GM12878 (cell line): Measurements from ENCODE around the gene HYPK.

Source experiments
- ATF7 ChIP-seq: fragments of 450-650 bp; IDR thresholded peaks from 2 replicates; pipeline ENCODE4 v1.6.1; 2016; ENCODE audit warnings: low read depth, mild to moderate bottlenecking
- BRCA1 ChIP-seq: IDR thresholded peaks from 2 replicates; pipeline ENCODE4 v1.6.1; 2011; ENCODE audit warnings: low read depth, low read length, improper control_type of control experiment
- CTCF ChIP-seq, 3 experiments: IDR thresholded peaks in 2 of 3; conservative IDR thresholded peaks in 1 of 3; 2 replicates each; pipeline ENCODE4 v1.5.1; 2011; ENCODE audit warnings: low read depth in 3 of 3, low read length in 3 of 3, mild to moderate bottlenecking in 3 of 3, control low read depth in 2 of 3, moderate library complexity in 2 of 3, inconsistent platforms in 1 of 3, mixed read lengths in 1 of 3; ENCODE audit not compliant: control insufficient read depth in 2 of 3, insufficient read depth in 1 of 3; ENCODE audit errors: extremely low read depth in 1 of 3
- RAD51 ChIP-seq: fragments of 450-650 bp; IDR thresholded peaks from 2 replicates; pipeline ENCODE4 v1.6.1; 2016; ENCODE audit warnings: moderate library complexity, mild to moderate bottlenecking, inconsistent platforms
- ZNF207 ChIP-seq: fragments of 450-650 bp; IDR thresholded peaks from 2 replicates; pipeline ENCODE4 v1.6.1; 2014; ENCODE audit warnings: antibody characterized with exemption, mild to moderate bottlenecking, borderline replicate concordance
- ZSCAN29 ChIP-seq: fragments of 450-650 bp; IDR thresholded peaks from 2 replicates; pipeline ENCODE4 v1.6.1; 2017; ENCODE audit warnings: mild to moderate bottlenecking, moderate library complexity

- TF ChIP-seq RAD51 (no peak), ZNF207 (no peak), CTCF (IDR thresholded peaks at IDR 0.05 in 2 of 3, conservative IDR thresholded peaks at IDR 0.05 in 1 of 3; ENCODE audit: control insufficient read depth in 2 of 3, extremely low read depth in 1 of 3, insufficient read depth in 1 of 3, low read depth in 3 of 3, low read length in 3 of 3) (peak in 2 of 3 experiments; percentile 21 to 46; a peak in 3 of 6 replicates), BRCA1 (no peak), ATF7 (no peak), ZSCAN29 (no peak)
These were observed 1.0 kb upstream of the HYPK start for GRCh38 chr15:43799209-43799944.
